ENCODE measurements around the gene EMSY.

The EMSY gene

DNA sequence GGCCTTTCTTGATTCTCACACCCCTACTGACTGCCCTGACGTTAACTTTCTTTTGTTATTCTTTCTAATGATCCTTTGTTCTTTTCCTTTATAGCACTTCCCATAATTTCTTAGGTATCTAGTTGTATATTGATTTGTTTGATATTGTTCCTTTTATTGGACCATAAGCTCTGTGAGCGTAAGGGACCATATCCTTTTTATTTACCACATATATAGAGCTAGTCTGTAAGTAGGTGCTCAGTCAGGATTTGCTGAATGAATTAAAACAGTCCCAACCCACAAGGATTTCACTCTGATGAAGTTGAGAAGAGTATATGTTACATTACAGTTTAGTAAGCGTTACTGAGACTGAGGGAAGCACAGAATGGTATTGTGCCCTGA is 68.8 kb downstream of the EMSY start:
- no peak overlapping the region for H3K4me3 ChIP-seq (ENCODE audit: low read length)
- DNase-seq (ENCODE audit: low read depth): no peak
- TF ChIP-seq, protein P1, sequence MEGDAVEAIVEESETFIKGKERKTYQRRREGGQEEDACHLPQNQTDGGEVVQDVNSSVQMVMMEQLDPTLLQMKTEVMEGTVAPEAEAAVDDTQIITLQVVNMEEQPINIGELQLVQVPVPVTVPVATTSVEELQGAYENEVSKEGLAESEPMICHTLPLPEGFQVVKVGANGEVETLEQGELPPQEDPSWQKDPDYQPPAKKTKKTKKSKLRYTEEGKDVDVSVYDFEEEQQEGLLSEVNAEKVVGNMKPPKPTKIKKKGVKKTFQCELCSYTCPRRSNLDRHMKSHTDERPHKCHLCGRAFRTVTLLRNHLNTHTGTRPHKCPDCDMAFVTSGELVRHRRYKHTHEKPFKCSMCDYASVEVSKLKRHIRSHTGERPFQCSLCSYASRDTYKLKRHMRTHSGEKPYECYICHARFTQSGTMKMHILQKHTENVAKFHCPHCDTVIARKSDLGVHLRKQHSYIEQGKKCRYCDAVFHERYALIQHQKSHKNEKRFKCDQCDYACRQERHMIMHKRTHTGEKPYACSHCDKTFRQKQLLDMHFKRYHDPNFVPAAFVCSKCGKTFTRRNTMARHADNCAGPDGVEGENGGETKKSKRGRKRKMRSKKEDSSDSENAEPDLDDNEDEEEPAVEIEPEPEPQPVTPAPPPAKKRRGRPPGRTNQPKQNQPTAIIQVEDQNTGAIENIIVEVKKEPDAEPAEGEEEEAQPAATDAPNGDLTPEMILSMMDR (IDR thresholded peaks at IDR 0.05; ENCODE audit: insufficient read depth, low read depth, low read length, missing control alignments): no peak

DNA sequence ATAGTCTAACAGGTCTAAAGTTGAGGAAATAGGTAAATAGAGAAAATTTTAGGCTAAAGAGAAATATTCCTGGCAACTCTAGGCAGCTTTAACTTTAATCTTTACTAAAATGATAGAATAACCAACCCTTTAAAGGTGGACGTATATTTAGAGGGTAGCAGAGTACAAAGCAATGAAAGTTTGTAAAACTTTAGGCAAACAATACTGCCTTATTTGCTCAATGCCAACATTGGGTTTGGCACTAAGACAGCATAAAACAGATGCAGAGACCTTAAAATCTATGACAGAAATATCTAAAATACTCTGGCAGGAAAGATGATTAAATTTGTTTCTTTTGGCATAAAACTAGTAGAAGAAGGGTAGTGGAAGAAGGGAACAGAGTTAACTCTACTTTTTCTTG is 70.7 kb downstream of the EMSY start:
- TF ChIP-seq, protein P1 (IDR thresholded peaks at IDR 0.05; ENCODE audit: insufficient read depth, low read depth, low read length, missing control alignments): no peak
- DNase-seq (ENCODE audit: low read depth): no peak
- no peak overlapping the region for H3K4me3 ChIP-seq (ENCODE audit: low read length)

DNA sequence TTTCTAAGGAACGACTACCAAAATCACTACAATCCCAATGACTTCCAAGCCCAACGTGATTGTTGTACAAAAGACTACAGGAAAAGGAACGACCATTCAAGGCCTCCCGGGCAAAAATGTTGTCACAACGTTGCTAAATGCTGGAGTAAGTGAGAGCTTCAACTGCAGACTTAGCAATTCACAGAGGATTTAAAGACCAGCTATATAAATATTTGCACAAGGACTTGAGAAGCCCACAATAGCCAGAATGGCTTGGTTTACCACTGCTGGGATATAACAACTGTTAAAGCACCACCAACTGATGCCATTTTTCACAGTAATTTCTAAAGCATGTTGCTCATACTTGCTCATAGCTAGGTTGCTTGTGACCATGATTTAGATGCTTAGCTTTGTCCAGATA is 78.3 kb downstream of the EMSY start:
- H3K4me3 ChIP-seq (ENCODE audit: low read length): no peak overlapping the region
- TF ChIP-seq, protein P1 (IDR thresholded peaks at IDR 0.05; ENCODE audit: insufficient read depth, low read depth, low read length, missing control alignments): no peak
- DNase-seq (ENCODE audit: low read depth): no peak

DNA sequence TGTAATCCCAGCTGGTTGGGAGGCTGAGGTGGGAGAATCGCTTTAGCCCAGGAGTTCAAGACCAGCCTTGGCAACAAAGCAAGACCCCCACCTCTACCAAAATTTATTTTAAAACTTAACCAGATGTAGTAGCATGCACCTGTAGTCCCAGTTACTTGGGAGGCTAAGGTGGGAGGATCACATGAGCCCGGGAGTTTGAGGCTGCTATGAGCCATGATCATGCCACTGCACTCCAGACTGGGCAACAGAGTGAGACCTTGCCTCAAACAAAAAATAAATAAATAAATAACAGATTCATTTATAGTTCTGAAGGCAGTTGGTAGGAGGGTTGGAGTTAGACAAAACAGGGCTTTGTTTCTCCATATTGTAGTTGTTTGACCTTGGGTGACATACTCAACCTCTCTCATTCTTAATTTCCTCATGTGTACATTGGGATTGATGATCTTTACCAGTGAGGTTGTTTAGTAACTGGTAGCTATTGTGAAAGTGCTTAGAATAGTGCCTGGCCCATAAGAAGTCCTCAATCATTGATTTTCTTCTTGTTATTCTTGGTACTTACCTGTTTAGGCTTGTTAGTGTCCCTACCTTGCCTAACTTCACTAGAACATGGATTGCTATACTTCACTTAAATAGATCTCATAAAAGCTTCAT is 79.1 kb downstream of the EMSY start:
- TF ChIP-seq, protein P1 (IDR thresholded peaks at IDR 0.05; ENCODE audit: insufficient read depth, low read depth, low read length, missing control alignments): no peak
- no peak overlapping the region for H3K4me3 ChIP-seq (ENCODE audit: low read length)
- peak; percentile 20 for DNase-seq (ENCODE audit: low read depth)

DNA sequence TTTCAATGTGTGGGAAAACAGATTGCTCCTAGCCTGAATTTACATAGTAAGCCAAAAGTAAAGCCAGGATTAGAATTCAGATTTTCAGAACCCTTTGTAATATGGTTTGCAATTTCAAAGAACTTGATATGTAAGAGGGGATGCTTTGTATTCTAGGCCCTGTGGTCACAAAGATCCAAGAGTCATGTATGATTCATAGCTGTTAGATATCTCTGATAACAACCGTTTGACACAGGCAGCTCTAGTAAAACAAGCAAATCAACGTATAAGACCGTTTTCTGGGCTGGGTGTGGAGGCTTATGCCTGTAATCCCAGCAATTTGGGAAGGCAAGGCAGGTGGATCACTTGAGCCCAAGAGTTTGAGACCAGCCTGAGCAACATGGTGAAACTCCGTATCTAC is 79.6 kb downstream of the EMSY start:
- peak; percentile 21 for DNase-seq (ENCODE audit: low read depth)
- TF ChIP-seq, protein P1 (IDR thresholded peaks at IDR 0.05; ENCODE audit: insufficient read depth, low read depth, low read length, missing control alignments): no peak
- no peak overlapping the region for H3K4me3 ChIP-seq (ENCODE audit: low read length)

DNA sequence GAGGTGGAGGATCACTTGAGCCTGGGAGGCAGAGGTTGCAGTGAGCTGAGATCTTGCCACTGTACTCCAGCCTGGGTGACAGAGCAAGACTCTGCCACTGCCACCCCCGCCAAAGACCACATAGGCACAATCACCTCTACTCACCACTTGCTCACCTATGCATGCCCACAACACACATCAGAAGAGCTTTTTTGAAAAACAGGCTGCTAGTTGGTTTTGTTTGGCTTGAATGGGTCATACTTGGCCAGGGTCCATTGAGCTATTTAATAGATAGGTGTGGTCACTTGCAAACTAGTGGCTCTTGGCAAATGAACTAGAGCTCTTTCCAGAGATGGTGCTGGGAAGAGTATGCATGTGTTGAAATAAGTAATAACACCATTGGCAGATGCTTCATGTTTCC is 80.1 kb downstream of the EMSY start:
- peak; percentile 29 for DNase-seq (ENCODE audit: low read depth)
- TF ChIP-seq, protein P1 (IDR thresholded peaks at IDR 0.05; ENCODE audit: insufficient read depth, low read depth, low read length, missing control alignments): no peak
- no peak overlapping the region for H3K4me3 ChIP-seq (ENCODE audit: low read length)

DNA sequence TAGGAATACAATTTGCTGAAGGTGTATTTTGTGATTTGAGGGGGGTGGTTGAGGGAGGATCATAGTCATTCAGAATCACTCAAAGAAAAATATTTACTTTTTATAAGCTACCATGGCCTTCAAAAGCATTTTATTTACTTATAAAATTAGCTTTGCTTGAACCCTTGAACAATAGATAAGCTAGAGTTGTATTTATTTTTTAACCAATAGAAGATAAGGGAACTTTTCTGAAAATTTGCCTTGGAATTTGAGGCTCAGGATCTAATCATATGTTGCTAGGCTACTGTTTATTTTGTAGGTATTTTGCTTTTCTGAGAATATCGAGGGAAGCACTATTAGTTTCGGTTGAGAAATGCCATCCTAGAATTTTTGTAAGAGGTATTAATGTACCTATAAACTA is 82.1 kb downstream of the EMSY start:
- no peak for DNase-seq (ENCODE audit: low read depth)
- no peak overlapping the region for H3K4me3 ChIP-seq (ENCODE audit: low read length)
- TF ChIP-seq, protein P1 (IDR thresholded peaks at IDR 0.05; ENCODE audit: insufficient read depth, low read depth, low read length, missing control alignments): no peak
